Measurements from ENCODE around the gene TBC1D10A. TPM values are rescaled to one million over a fixed set of nuclear protein-coding genes. Genes with fewer than 3 reads are reported as not detected.

The TBC1D10A gene
- total and polyA plus RNA-seq, 7 donors, result 2.2 to 4.8 (median 3.2) TPM

GRCh38 chr22:30283342-30283741 lies 43.4 kb downstream of the TBC1D10A start:
- TF ChIP-seq CTCF (IDR thresholded peaks at IDR 0.05), result no peak
- peaks cover 0 to 5% of the 10 kb centered on the region in 2 donors for H3K36me3 ChIP-seq (ENCODE audit: insufficient read depth in 1 of 2, low read depth in 1 of 2)
- no peak overlapping the region for H3K27ac ChIP-seq
- no peak overlapping the region for H3K4me3 ChIP-seq
- H3K9me3 ChIP-seq, result no peaks in the 10 kb centered on the region
- WGBS, 3 donors, result 85 to 94% (median 90%) methylated on average over 4 of the region's 4 CpGs
- DNase-seq, result no peak
- no peak for ATAC-seq
- H3K27me3 ChIP-seq (ENCODE audit: insufficient read depth in 3 of 3, low read length in 2 of 3), result peaks cover 0 to 3% (median under 1%) of the 10 kb centered on the region in 3 donors
- intact Hi-C loops (cut with DNase I), result no loop called here
- peaks cover 6% of the 10 kb centered on the region for H3K4me1 ChIP-seq

- DNase-seq, result no peak
- no peak overlapping the region for H3K27ac ChIP-seq
- no peak for TF ChIP-seq CTCF (IDR thresholded peaks at IDR 0.05)
- peaks cover 0 to 3% (median 2%) of the 10 kb centered on the region in 3 donors for H3K27me3 ChIP-seq (ENCODE audit: insufficient read depth in 3 of 3, low read length in 2 of 3)
- H3K36me3 ChIP-seq (ENCODE audit: insufficient read depth in 1 of 2, low read depth in 1 of 2), result peaks cover 0 to 5% of the 10 kb centered on the region in 2 donors
- ATAC-seq, result no peak
- intact Hi-C loops (cut with DNase I), result no loop called here
- no peak overlapping the region for H3K4me3 ChIP-seq
- no peaks in the 10 kb centered on the region for H3K9me3 ChIP-seq
- 72 to 80% (median 77%) methylated on average over 7 of the region's 7 CpGs for WGBS, 3 donors
- H3K4me1 ChIP-seq, result no peaks in the 10 kb centered on the region
Observed at GRCh38 chr22:30282616-30283046, 44.1 kb downstream of the TBC1D10A start.

GRCh38 chr22:30280505-30280904 lies 46.2 kb downstream of the TBC1D10A start:
- intact Hi-C loops (cut with DNase I), result no loop called here
- 81 to 86% (median 81%) methylated on average over 8 of the region's 8 CpGs for WGBS, 3 donors
- peaks cover 3% of the 10 kb centered on the region for H3K4me1 ChIP-seq

GRCh38 chr22:30279932-30280331 lies 46.8 kb downstream of the TBC1D10A start:
- Histone ChIP-seq H3K9me3 (no peaks in the 10 kb centered on the region), H3K27me3 (ENCODE audit: insufficient read depth in 3 of 3, low read length in 2 of 3) (peaks cover 0 to 3% (median 2%) of the 10 kb centered on the region in 3 donors), H3K4me1 (peaks cover 3% of the 10 kb centered on the region), H3K27ac (no peak overlapping the region), H3K36me3 (ENCODE audit: insufficient read depth in 1 of 2, low read depth in 1 of 2) (no peaks in the 10 kb centered on the region), H3K4me3 (no peak overlapping the region)
- intact Hi-C loops (cut with DNase I), result no loop called here
- TF ChIP-seq CTCF (IDR thresholded peaks at IDR 0.05), result no peak
- ATAC-seq (no peak), DNase-seq (no peak)
- WGBS, 3 donors, result 86 to 88% (median 87%) methylated on average over 5 of the region's 5 CpGs

More at GRCh38 chr22:30280505-30280904, 46.2 kb downstream of the TBC1D10A start:
- no peak for TF ChIP-seq CTCF (IDR thresholded peaks at IDR 0.05)
- H3K9me3 ChIP-seq, result no peaks in the 10 kb centered on the region
- H3K27ac ChIP-seq, result no peak overlapping the region
- H3K36me3 ChIP-seq (ENCODE audit: insufficient read depth in 1 of 2, low read depth in 1 of 2), result peaks cover 0 to under 1% of the 10 kb centered on the region in 2 donors
- H3K27me3 ChIP-seq (ENCODE audit: insufficient read depth in 3 of 3, low read length in 2 of 3), result peaks cover 0 to 3% (median 2%) of the 10 kb centered on the region in 3 donors
- ATAC-seq (no peak), DNase-seq (no peak)
- H3K4me3 ChIP-seq, result no peak overlapping the region
